H1 (cell line): Measurements from ENCODE around the gene CCNE1. TPM values are rescaled to one million over a fixed set of nuclear protein-coding genes. Genes with fewer than 3 reads are reported as not detected.

Experiments used
- CTCF ChIA-PET: fragments of 300-600 bp; sonication (Branson Sonifier 250); formaldehyde crosslinking; loops from one replicate; lab custom pipeline; 2021; ENCODE audit not compliant: partially characterized antibody; lab: Charles Lee
- POLR2A ChIA-PET: fragments of 300-600 bp; sonication (Branson Sonifier 250); formaldehyde crosslinking; loops from one replicate; lab custom pipeline; 2021; ENCODE audit warnings: inconsistent platforms; ENCODE audit not compliant: partially characterized antibody; lab: Charles Lee
- DNase-seq, 2 experiments: peaks; one replicate each; pipeline versions ENCODE4 v3.0.0 to v3.0.0-alpha.2; 2010 to 2022; ENCODE audit warnings: low spot score in 2 of 2, low read depth in 1 of 2, mixed read lengths in 1 of 2
- FAIRE-seq: peaks from 2 replicates; lab custom pipeline; 2011; peaks lifted over from hg19 to GRCh38; lab: Jason Lieb, UNC
- H2AFZ ChIP-seq: 2 replicates; pipeline ENCODE4 v1.8.1; 2012; ENCODE audit warnings: low read length, inconsistent platforms
- H2AK5ac ChIP-seq: 2 replicates; pipeline ENCODE4 v1.6.1; 2013; ENCODE audit warnings: low read depth, low read length
- H2BK120ac ChIP-seq: replicated peaks from 2 replicates; pipeline ENCODE3; 2013; ENCODE audit warnings: low read depth, low read length, inconsistent platforms
- H2BK12ac ChIP-seq: 2 replicates; pipeline ENCODE4 v1.6.1; 2013; ENCODE audit warnings: low read depth, low read length
- H2BK15ac ChIP-seq: 2 replicates; pipeline ENCODE4 v1.6.1; 2013; ENCODE audit warnings: low read length
- H2BK20ac ChIP-seq: 2 replicates; pipeline ENCODE4 v1.6.1; 2013; ENCODE audit warnings: low read length
- H2BK5ac ChIP-seq: 2 replicates; pipeline ENCODE4 v1.6.1; 2013; ENCODE audit warnings: low read depth, low read length
- H3K14ac ChIP-seq: 2 replicates; pipeline ENCODE4 v1.6.1; 2013; ENCODE audit warnings: inconsistent platforms; ENCODE audit not compliant: insufficient read length
- H3K18ac ChIP-seq: 2 replicates; pipeline ENCODE4 v1.6.1; 2013; ENCODE audit warnings: low read length; ENCODE audit errors: extremely low read depth
- H3K23ac ChIP-seq: 2 replicates; pipeline ENCODE4 v1.6.1; 2013; ENCODE audit warnings: inconsistent platforms; ENCODE audit not compliant: insufficient read length
- H3K23me2 ChIP-seq: 2 replicates; pipeline ENCODE4 v1.6.1; 2013; ENCODE audit warnings: low read depth, low read length
- H3K27ac ChIP-seq: 2 replicates; pipeline ENCODE4 v1.6.1; 2011; ENCODE audit warnings: low read depth, low read length, inconsistent platforms
- H3K27me3 ChIP-seq, 4 experiments: replicated peaks in 1 of 4; 1 replicate in 1 of 4; 2 replicates in 3 of 4; pipeline versions ENCODE4 v1.6.1 to v1.8.1; 2011 to 2013; ENCODE audit warnings: low read length in 3 of 4, mild to moderate bottlenecking in 3 of 4, inconsistent platforms in 2 of 4, mixed read lengths in 2 of 4, moderate library complexity in 1 of 4; ENCODE audit not compliant: control insufficient read depth in 3 of 4, insufficient read depth in 3 of 4; ENCODE audit errors: extremely low read depth in 1 of 4
- H3K36me3 ChIP-seq, 4 experiments: 2 replicates each; pipeline versions ENCODE4 v1.6.1 to v1.8.1; 2011 to 2013; ENCODE audit warnings: mild to moderate bottlenecking in 4 of 4, low read length in 3 of 4, moderate library complexity in 2 of 4, control low read depth in 1 of 4, inconsistent platforms in 1 of 4; ENCODE audit not compliant: insufficient read depth in 4 of 4, control insufficient read depth in 2 of 4
- H3K4ac ChIP-seq: replicated peaks from 2 replicates; pipeline ENCODE3; 2013; ENCODE audit warnings: low read length, low read depth, mixed read lengths, inconsistent platforms; ENCODE audit not compliant: insufficient read length
- H3K4me1 ChIP-seq, 4 experiments: replicated peaks in 1 of 4; 1 replicate in 1 of 4; 2 replicates in 3 of 4; pipeline versions ENCODE4 v1.6.1 to v1.8.1; 2011 to 2013; ENCODE audit warnings: low read length in 3 of 4, inconsistent platforms in 2 of 4, mixed read lengths in 1 of 4; ENCODE audit not compliant: insufficient read depth in 4 of 4, control insufficient read depth in 3 of 4
- H3K4me2 ChIP-seq, 2 experiments: 2 replicates each; pipeline versions ENCODE4 v1.6.1 to v1.8.1; 2011 to 2013; ENCODE audit warnings: low read depth in 2 of 2, low read length in 2 of 2, control low read depth in 1 of 2, inconsistent platforms in 1 of 2, mild to moderate bottlenecking in 1 of 2; ENCODE audit not compliant: insufficient read depth in 1 of 2
- H3K4me3 ChIP-seq, 4 experiments: fragments of 200-600, 300-600 bp in 1 of 4; sonication (generic), shearing (Covaris generic), sonication (Bioruptor Twin) in 1 of 4; 2 replicates each; pipeline versions ENCODE4 v1.5.1 to v1.8.1; 2011 to 2016; ENCODE audit warnings: low read length in 4 of 4, low read depth in 3 of 4, control low read depth in 2 of 4, inconsistent platforms in 2 of 4, mild to moderate bottlenecking in 2 of 4, mixed read lengths in 1 of 4, moderate library complexity in 1 of 4; ENCODE audit not compliant: insufficient read depth in 2 of 4; ENCODE audit errors: extremely low read depth in 1 of 4
- H3K56ac ChIP-seq: replicated peaks from 2 replicates; pipeline ENCODE3; 2013; ENCODE audit warnings: low read depth, mild to moderate bottlenecking, mixed read lengths, low read length, inconsistent platforms; ENCODE audit not compliant: insufficient read length
- H3K79me1 ChIP-seq: 2 replicates; pipeline ENCODE4 v1.6.1; 2013; ENCODE audit warnings: low read depth, low read length, control low read depth
- H3K79me2 ChIP-seq, 2 experiments: 2 replicates each; pipeline versions ENCODE4 v1.6.1 to v1.8.1; 2012 to 2013; ENCODE audit warnings: low read length in 2 of 2, mild to moderate bottlenecking in 2 of 2, inconsistent platforms in 1 of 2; ENCODE audit not compliant: insufficient read depth in 2 of 2, control insufficient read depth in 1 of 2
- H3K9ac ChIP-seq, 4 experiments: replicated peaks in 1 of 4; 1 replicate in 1 of 4; 2 replicates in 3 of 4; pipeline versions ENCODE4 v1.6.1 to v1.8.1; 2011 to 2013; ENCODE audit warnings: low read depth in 3 of 4, low read length in 3 of 4, control low read depth in 2 of 4, mild to moderate bottlenecking in 2 of 4, moderate library complexity in 2 of 4, inconsistent platforms in 1 of 4; ENCODE audit errors: extremely low read depth in 1 of 4
- H3K9me3 ChIP-seq, 2 experiments: 2 replicates each; pipeline versions ENCODE4 v1.6.1 to v1.8.1; 2012 to 2013; ENCODE audit warnings: mild to moderate bottlenecking in 2 of 2, moderate library complexity in 2 of 2, control low read depth in 1 of 2, inconsistent platforms in 1 of 2, low read depth in 1 of 2, low read length in 1 of 2, mixed read lengths in 1 of 2; ENCODE audit not compliant: insufficient read depth in 2 of 2
- H4K20me1 ChIP-seq, 2 experiments: replicated peaks in 1 of 2; 2 replicates each; pipeline versions ENCODE3 to v1.8.1; 2011 to 2013; ENCODE audit warnings: inconsistent platforms in 2 of 2, low read length in 2 of 2, mild to moderate bottlenecking in 1 of 2; ENCODE audit not compliant: insufficient read depth in 2 of 2, control insufficient read depth in 1 of 2
- H4K5ac ChIP-seq: 2 replicates; pipeline ENCODE4 v1.6.1; 2013; ENCODE audit warnings: low read length, low read depth, mixed read lengths, inconsistent platforms; ENCODE audit not compliant: insufficient read length
- H4K8ac ChIP-seq: 2 replicates; pipeline ENCODE4 v1.8.0; 2013; ENCODE audit warnings: mild to moderate bottlenecking, moderate library complexity, low read length, inconsistent platforms; ENCODE audit not compliant: insufficient read depth; ENCODE audit errors: extremely low read depth
- H4K91ac ChIP-seq: replicated peaks from 2 replicates; pipeline ENCODE3; 2013; ENCODE audit warnings: low read length, mixed read lengths, inconsistent platforms; ENCODE audit not compliant: insufficient read length
- ATF2 ChIP-seq: IDR thresholded peaks from 2 replicates; pipeline ENCODE4 v1.6.1; 2012; ENCODE audit warnings: low read length, inconsistent platforms
- ATF3 ChIP-seq: IDR thresholded peaks from 2 replicates; pipeline ENCODE4 v1.6.1; 2011; ENCODE audit warnings: low read depth, mild to moderate bottlenecking, low read length; ENCODE audit not compliant: insufficient read depth
- CHD1 ChIP-seq: IDR thresholded peaks from 2 replicates; pipeline ENCODE4 v1.6.1; 2012; ENCODE audit warnings: low read depth, low read length, improper control_type of control experiment
- JUND ChIP-seq: IDR thresholded peaks from 2 replicates; pipeline ENCODE4 v1.6.1; 2011; ENCODE audit warnings: mild to moderate bottlenecking, improper control_type of control experiment, low read length
- KDM1A ChIP-seq: fragments of 200-600, 300-600 bp; sonication (generic); IDR thresholded peaks from 2 replicates; pipeline ENCODE4 v1.7.1; 2016; ENCODE audit warnings: mild to moderate bottlenecking, low read length, borderline replicate concordance
- MAX ChIP-seq: IDR thresholded peaks from 2 replicates; pipeline ENCODE4 v1.6.1; 2012; ENCODE audit warnings: inconsistent platforms
- PHF8 ChIP-seq: fragments of 200-600 bp; sonication (generic); conservative IDR thresholded peaks from 2 replicates; pipeline ENCODE4 v1.7.1; 2012; ENCODE audit warnings: low read depth, mild to moderate bottlenecking, inconsistent platforms, low read length, moderate library complexity
- RBBP5 ChIP-seq: IDR thresholded peaks from 2 replicates; pipeline ENCODE4 v1.7.1; 2012; ENCODE audit warnings: low read depth, mild to moderate bottlenecking, inconsistent platforms, low read length, moderate library complexity, borderline replicate concordance
- RNF2 ChIP-seq: fragments of 200-900, 300-1000 bp; sonication (generic); IDR thresholded peaks from 2 replicates; pipeline ENCODE4 v1.7.1; 2016; ENCODE audit warnings: borderline replicate concordance, low read depth, mild to moderate bottlenecking, antibody characterized with exemption, low read length; ENCODE audit not compliant: poor library complexity, severe bottlenecking; ENCODE audit errors: missing control alignments
- SIRT6 ChIP-seq: IDR thresholded peaks from one replicate; pipeline ENCODE4 v1.7.1; 2012; ENCODE audit warnings: low read length, inconsistent platforms
- ZNF274 ChIP-seq: IDR thresholded peaks from 2 replicates; pipeline ENCODE4 v1.7.0; 2012; ENCODE audit warnings: low read length, borderline replicate concordance; ENCODE audit errors: extremely low read depth
- WGBS, 2 experiments: shearing (Covaris generic) in 1 of 2; methylation state at CpG; one replicate each; pipeline versions ENCODE4 v1.1.6 to v1.1.7; 2013 to 2015; ENCODE audit warnings: low lambda C conversion rate in 2 of 2, mixed read lengths in 2 of 2, inconsistent platforms in 1 of 2, low coverage in 1 of 2, missing lambda C conversion rate in 1 of 2; ENCODE audit not compliant: insufficient replicate concordance in 2 of 2, insufficient coverage in 1 of 2, insufficient read length in 1 of 2; ENCODE audit errors: extremely low coverage in 1 of 2, missing lambda C conversion rate in 1 of 2; 5-methylcytosine and 5-hydroxymethylcytosine counted together
- polyA plus RNA-seq, 7 experiments: library from polyadenylated mRNA; depleted of rRNA in 3 of 7; stranded (reverse) in 5 of 7; unstranded in 2 of 7; fragments of >200 nt in 5 of 7; fragments of 200-250 nt in 2 of 7; gene quantifications; 1 replicate in 5 of 7; 2 replicates in 1 of 7; 4 replicates in 1 of 7; pipeline versions ENCODE4 v1.2.1 to v1.2.3, GENCODE V29; 2011 to 2013; ENCODE audit warnings: missing spikeins in 2 of 7, mixed read lengths in 2 of 7
- total RNA-seq: library from RNA; stranded (reverse); fragmentation: NEBNext Ultra II Directional; extraction: Animal tissue kit (Norgen Biotek cat#: 25700); gene quantifications from 2 replicates; pipeline ENCODE4 v1.2.1, GENCODE V29; 2021

CCNE1 gene
- total and polyA plus RNA-seq, 2 of the 8 experiments (the other 6 are each of a cell fraction or from before 2014, with no cell fraction given) = 43.2 to 44.6 TPM

GRCh38 chr19:29854033-29854432, 42.2 kb downstream of the CCNE1 start:
- no peaks in the 10 kb centered on the region for H3K23me2 ChIP-seq
- H2BK15ac ChIP-seq = no peak overlapping the region
- no peak overlapping the region for H3K14ac ChIP-seq
- H3K27me3 ChIP-seq = no peaks in the 10 kb centered on the region
- no peak overlapping the region for H4K91ac ChIP-seq
- CTCF ChIA-PET = interaction anchor here (0.6 to 10.5 kb wide), 4 partner anchors 17 to 140 kb away, joined by 3 to 134 read pairs (median 4); no protein-coding TSS in a partner anchor
- no peak overlapping the region for H3K4me3 ChIP-seq
- H3K18ac ChIP-seq = no peak overlapping the region
- DNase-seq = no peak
- H3K79me1 ChIP-seq = no peaks in the 10 kb centered on the region
- no peak for FAIRE-seq
- H3K4me2 ChIP-seq = no peak overlapping the region
- H3K79me2 ChIP-seq = no peaks in the 10 kb centered on the region
- H3K27ac ChIP-seq = no peak overlapping the region
- H2BK20ac ChIP-seq = no peak overlapping the region
- H4K5ac ChIP-seq = no peak overlapping the region
- H2AK5ac ChIP-seq = no peak overlapping the region
- no peak overlapping the region for H2AFZ ChIP-seq
- H3K4ac ChIP-seq = no peak overlapping the region
- H4K8ac ChIP-seq = no peak overlapping the region
- no peak overlapping the region for H2BK12ac ChIP-seq
- no peak overlapping the region for H3K9ac ChIP-seq
- 94% methylated on average over 6 of the region's 6 CpGs; no CpG with 5 or more reads in 1 of the 2 experiments for WGBS, 2 experiments
- H4K20me1 ChIP-seq = no peaks in the 10 kb centered on the region
- no peak overlapping the region for H3K23ac ChIP-seq
- no peaks in the 10 kb centered on the region for H3K36me3 ChIP-seq
- no peak overlapping the region for H2BK5ac ChIP-seq
- TF ChIP-seq KDM1A = no peak
- TF ChIP-seq MAX = no peak
- no peak for TF ChIP-seq ATF2
- no peak for TF ChIP-seq RNF2
- TF ChIP-seq ZNF274 = no peak
- TF ChIP-seq PHF8 = no peak
- no peak for TF ChIP-seq JUND
- TF ChIP-seq SIRT6 = no peak
- TF ChIP-seq RBBP5 = no peak
- TF ChIP-seq ATF3 = no peak
- TF ChIP-seq CHD1 = no peak
- TF ChIP-seq, all 59 proteins: peak for 0
- no peak overlapping the region for H2BK120ac ChIP-seq
- H3K4me1 ChIP-seq = peaks cover 0 to 9% (median 7%) of the 10 kb centered on the region in 4 experiments; a peak in 6 of 7 replicates
- no peak overlapping the region for H3K56ac ChIP-seq
- POLR2A ChIA-PET = interaction anchor here (1.2 kb wide), 1 partner anchor 9 kb away, joined by 3 read pairs; no protein-coding TSS in a partner anchor
- no peaks in the 10 kb centered on the region for H3K9me3 ChIP-seq
